Stimulated activated CD8-positive, alpha-beta memory T cell treated with anti-CD3 and anti-CD28 coated beads, Interleukin-4, amount 100 ng/mL, for 48 hours (primary cell): Measurements from ENCODE around the gene DDTL.
"Not testable (repeated sequence)": the region's sequence is repeated elsewhere in the genome, so short reads cannot be mapped to it uniquely, and the experiment has no call there.

Experiments used
- DNase-seq: peaks from one replicate; pipeline ENCODE4 v3.0.0-alpha.2; 2020

Gene DDTL

GRCh38 chr22:23970816-23971486 is 4.3 kb downstream of the DDTL start:
- no peak for DNase-seq

DNA sequence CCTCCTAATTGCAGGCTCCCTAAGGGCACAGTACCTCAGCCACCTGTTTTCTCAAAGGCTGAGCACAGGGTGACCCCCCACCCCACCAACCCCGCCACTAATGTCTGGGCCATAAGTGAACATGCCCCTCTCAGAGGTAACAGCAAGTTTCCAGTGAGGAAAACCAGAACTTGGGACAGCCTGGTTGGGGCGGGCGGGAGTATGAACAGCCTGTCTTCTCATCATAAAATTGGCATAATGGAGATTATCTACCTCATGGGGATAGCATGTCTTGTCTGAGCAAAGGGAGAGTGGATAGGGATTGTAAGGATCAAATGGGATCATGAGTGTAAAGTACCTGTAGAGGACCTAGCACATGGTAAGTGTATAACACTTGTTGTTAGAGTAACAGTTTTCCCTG is 5.2 kb downstream of the DDTL start:
- not testable (repeated sequence) for DNase-seq

DNA sequence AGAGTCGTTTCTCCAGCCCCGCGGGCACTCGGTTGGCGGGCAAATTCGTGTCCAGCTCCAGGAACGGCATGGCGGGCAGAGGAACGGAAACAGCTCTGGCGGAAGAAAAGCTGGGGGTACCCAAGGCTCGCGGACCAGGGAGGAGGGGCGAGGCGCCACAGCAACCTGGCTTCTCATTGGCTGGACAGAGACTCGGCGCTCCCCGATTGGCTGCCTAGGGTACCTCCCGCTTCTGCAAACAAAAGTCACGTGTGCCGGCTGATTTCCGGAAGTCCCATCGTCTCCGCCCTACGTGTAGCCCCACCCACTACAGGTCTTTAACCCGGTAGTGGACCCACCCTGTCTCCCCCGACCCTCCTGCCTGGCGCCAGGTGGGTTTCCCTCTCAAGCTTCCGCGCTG is 7.7 kb downstream of the DDTL start, which contains the start of gene DDT:
TSS of gene DDT (minus strand) at position 97 of the 400 bp plus-strand sequence. CDS start at position 70, 27 bp downstream.
- not testable (repeated sequence) for DNase-seq

GRCh38 chr22:23974836-23975352 is 8.2 kb downstream of the DDTL start:
- DNase-seq: not testable (repeated sequence)

GRCh38 chr22:23977304-23977703 is 10.6 kb downstream of the DDTL start:
- DNase-seq: not testable (repeated sequence)

GRCh38 chr22:23979557-23980240 is 13.0 kb downstream of the DDTL start, which contains the start of gene GSTT2:
GSTT2 (plus strand) TSS chr22:23980134.
- DNase-seq: not testable (repeated sequence)

DNA sequence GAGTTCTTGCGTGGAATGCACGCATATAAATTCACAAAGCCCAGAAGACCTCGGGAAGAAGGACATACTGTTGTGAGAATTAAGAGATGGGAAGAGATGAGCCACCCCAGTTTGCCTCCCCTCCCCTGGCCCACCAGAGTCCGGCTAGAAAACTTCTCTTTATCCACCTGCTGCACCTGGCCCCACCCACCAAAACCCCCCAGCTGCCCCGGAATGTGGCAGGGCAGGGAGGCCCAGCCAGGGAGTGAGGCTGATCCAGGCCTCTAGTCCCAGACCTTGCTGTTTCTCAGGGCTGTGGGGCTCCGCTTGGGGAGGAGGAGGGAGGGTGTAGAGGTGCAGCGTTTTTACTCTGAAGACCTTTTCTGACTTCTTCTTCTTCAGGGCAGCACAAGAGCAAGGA is 13.9 kb downstream of the DDTL start:
- not testable (repeated sequence) for DNase-seq

DNA sequence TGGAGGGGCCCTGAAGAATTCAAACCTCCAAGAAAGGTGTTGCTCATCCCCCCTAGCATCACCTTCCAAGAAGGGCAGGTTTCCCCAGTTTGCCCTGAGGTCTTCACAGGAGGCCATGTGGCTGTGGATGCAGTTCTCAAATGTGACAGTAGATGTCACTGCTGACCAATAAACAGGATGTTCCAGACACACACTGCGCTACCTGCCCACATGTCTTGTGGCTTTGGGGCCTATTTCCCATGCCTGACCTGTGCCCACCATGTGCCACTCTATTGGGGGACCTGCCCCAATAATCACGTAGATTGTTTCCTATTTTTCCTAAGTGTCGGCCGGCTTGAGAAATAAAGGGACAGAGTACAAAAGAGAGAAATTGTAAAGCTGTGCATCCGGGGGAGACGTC is 17.7 kb downstream of the DDTL start:
- no peak for DNase-seq

DNA sequence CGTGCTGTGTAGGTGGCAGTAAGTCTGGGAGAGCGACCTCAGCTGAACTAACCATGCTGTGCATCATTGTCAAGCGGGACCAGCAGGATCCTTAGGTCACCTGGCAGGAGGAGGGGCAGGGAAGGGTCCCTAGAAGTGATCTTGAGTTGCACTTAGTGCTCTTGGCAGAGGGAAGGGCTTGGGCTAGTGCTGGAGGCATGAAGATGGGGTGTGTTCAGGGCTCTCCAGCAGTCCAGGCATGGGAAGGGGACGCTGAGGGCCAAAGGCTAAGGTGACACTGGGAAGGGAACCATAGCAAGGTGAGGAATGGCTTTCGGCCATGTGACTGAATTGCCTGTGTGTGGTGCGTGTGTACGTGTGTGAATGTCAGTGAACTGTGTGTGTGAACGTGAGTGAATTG is 19.4 kb downstream of the DDTL start:
- not testable (repeated sequence) for DNase-seq

- not testable (repeated sequence) for DNase-seq
Measured at GRCh38 chr22:23986538-23987178, 20.0 kb downstream of the DDTL start.

DNA sequence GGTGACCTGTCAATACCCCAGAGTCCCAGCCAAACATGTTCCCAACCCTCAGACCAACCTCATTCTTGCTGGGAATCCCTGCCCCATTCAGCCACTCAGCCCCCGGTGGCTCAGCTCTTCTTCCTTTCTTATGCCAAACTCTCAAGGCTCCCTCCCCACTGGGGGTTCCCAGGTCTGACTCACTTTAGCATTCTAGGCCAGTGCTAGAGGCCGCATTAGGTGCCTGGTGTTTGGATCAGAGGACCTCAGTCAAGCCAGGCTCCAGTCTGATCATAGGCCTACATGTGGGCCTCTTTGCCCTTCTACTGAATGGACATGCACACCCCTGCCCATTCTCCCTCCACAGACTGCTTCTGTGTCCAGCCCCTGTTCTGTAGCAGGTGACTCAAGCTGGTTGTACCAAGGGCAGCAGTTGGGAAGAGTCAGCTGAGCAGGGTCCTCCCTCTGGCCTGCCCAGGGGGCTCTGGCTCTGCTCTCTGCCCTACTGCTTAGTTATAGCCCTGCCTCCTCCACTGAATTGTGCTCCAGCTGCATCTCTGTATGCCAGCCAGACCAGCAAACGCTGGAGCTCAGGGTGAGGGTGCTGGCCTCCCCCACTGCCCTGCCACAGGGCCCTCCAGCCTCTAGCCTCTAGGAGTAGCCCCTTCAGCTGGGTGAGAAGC is 23.0 kb downstream of the DDTL start:
- DNase-seq: not testable (repeated sequence)

DNA sequence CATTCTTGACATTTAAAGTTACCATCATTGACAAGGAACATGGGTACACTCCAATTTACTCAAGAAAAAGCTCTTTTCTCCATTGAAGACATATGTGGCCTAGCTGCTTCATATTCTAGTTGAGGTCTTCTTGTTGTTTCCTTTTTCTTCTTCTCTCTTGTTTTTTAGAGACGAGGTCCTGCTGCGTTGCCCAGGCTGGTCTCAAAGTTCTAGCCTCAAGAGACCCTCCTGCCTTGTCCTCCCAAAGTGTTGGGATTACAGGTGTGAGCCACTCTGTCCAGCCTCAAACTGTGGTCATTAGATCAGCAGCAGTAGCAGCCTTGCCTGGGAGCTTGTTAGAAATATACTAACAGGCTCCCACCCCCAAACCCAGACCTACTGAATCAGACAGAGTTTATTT is 26.4 kb downstream of the DDTL start:
- DNase-seq: not testable (repeated sequence)

DNA sequence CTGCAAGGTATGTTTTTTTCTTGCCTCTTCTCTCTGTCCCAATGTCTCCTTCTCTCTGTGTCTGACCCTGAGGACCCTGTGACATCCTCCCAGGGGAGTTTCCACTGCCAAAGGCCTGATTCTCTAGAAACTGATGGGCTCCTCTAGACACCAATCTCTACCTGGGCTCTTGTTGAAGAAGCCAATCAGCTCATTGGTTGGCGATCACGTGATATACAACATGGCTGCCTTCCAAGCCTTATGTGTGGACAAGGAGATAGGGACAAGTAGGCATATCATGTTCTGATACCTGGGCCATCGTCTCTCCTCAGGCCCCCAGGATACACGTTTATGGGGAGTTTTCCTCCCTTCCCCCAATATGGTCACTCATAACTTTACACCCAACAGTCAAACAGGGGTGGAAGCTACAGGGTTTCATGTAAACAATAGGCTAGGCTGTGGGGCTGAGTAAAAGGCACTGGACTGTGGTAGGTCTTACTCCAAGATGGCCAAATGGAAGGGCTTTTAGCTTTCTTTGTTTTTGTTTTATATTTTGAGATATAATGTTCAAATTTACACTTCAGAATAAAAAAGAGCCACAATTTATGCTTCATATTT is 27.0 kb downstream of the DDTL start:
- not testable (repeated sequence) for DNase-seq

- DNase-seq: no peak
Measured at GRCh38 chr22:23997092-23997491, 30.4 kb downstream of the DDTL start.

DNA sequence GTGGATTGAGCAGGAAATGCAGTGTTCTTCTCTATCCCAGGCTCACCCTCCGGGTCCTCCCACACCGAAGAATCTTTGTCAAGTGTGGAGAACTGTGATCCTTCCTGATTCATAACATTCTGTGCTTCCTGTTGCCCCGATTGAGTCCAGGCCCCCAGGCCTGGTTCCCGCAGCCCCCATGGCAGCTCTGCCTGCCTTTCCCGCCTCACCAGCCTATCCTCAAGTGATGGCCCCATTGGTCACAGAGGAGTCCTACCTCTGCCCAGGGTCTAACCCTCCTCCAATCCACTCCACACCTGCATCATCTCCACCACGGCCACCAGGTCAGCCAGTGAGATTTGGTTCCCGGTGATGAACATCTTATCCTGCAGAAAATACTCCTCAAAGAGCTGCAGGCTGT is 33.1 kb downstream of the DDTL start:
- DNase-seq: not testable (repeated sequence)

DNA sequence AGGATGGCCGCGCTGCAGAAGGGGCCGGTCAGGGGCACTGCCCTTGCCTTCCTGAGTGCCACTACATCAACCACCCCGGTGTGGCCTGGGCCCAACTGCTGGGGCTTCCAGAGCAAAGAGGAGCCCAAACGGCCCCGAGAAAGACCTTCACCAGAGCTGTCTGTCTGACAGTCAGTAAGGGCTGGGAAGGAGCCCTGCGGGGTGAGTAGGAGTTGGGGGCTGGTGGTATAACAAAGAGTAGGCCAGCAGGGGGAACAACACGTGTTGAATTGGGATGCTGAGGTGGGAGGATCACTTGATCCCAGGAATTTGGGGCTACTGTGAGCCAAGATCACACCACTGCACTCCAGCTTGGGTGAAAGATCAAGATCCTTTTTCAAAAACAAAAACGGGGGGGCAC is 34.6 kb downstream of the DDTL start:
- no peak for DNase-seq

DNA sequence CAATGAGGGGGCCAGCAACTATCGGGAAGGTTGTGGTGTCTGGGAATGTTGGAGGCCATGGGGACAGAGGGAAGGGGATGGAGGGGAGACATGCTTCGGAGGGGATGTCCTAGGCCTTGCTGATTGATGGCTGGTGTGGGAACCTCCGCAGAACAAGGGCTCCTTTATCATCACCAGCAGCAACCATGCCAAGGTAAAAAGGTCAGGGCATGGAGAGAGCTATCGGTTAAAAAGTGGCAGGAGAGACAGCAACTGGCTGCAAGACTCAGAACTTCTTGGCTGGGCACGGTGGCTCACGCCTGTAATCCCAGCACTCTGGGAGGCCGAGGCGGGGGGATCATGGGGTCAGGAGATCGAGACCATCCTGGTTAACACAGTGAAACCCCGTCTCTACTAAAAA is 35.6 kb downstream of the DDTL start:
- DNase-seq: no peak

- DNase-seq: no peak
Measured at GRCh38 chr22:24002851-24003250, 36.2 kb downstream of the DDTL start.

DNA sequence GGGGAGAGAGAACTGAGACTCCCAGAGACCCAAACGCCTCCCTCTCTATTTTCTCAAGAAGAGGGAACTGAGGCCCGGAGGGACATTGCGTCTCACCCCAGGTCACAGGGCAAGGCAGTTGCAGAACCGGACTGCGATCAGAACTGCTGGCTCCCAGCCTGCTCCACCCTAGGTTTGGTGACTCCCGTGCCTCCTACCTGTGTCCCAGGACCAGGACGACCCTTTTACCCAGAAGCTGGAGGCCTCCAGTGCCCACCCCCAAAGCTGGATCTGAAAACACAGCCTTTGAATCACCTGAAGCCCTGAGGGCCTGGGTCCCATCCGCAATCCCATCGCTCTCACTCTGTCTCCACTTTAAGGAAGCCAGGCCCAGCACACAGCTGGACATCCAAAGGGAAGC is 37.2 kb downstream of the DDTL start:
- no peak for DNase-seq

GRCh38 chr22:24005201-24005600 is 38.5 kb downstream of the DDTL start, which contains the start of gene GSTT4:
GSTT4 (minus strand) TSS chr22:24005453; CDS start chr22:24005356, 97 bp downstream.
- no peak for DNase-seq

DNA sequence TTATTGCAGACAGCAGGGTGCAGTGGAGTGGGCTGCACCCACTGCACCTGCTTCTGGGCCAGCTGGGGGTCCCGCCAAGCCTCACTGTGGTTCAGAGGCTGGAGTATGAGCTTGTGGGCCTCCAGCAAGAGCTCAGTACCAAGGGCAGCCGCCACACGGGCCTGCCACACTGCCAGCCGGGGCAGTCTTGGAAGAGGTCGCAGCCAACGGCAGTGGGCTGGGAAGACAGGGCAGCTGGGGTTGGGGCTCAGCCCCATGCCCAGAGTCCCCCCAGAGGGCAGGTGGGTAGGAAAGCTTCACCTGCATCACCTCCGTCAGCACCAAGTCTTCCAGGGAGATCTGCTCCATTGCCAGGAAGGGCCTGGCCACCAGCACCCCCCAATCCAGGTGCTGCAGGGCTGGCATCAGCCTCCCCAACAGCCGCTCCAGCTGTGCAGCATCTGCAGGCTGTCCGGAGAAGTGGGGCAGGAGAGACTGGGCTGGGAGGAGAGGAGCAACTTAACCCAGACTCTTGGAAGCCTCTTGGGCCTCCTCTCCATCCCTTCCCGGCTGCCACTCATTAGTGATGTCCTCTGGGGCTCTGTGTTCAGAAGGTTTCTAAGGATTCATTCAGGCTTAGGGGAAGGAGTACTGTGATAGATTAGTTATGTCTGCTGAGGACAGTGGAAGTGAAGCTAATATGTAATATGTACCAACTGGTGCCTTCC is 39.7 kb downstream of the DDTL start:
- no peak for DNase-seq

GRCh38 chr22:24006914-24007214 is 40.2 kb downstream of the DDTL start:
- no peak for DNase-seq
